B cell (primary cell): Measurements from ENCODE around the gene UTS2B.

ENCODE experiments used
- CTCF ChIP-seq: fragments of 200-600 bp; IDR thresholded peaks from one replicate; pipeline ENCODE4 v1.8.0; 2022; ENCODE audit warnings: antibody characterized with exemption, mild to moderate bottlenecking
- EZH2 ChIP-seq: IDR thresholded peaks from 2 replicates; pipeline ENCODE4 v1.6.1; 2012; ENCODE audit warnings: borderline replicate concordance, low read depth, mild to moderate bottlenecking, moderate library complexity, low read length; ENCODE audit not compliant: insufficient read depth, poor library complexity, severe bottlenecking

- TF ChIP-seq CTCF = no peak
- TF ChIP-seq EZH2 = no peak
These were observed 47.8 kb downstream of the UTS2B start for GRCh38 chr3:191282251-191283185.
